Brain microvascular endothelial cell (primary cell): ENCODE measurements around the gene TSPAN11.

Experiments used
- DNase-seq: peaks from one replicate; pipeline ENCODE4 v3.0.0-alpha.2; 2020
- H3K27ac ChIP-seq: fragments of 250-450 bp; sonication (Bioruptor Pico); 2 replicates; pipeline ENCODE4 v1.5.1; 2020; ENCODE audit warnings: mild to moderate bottlenecking, moderate library complexity
- H3K27me3 ChIP-seq: fragments of 250-450 bp; sonication (Bioruptor Pico); replicated peaks from 2 replicates; pipeline ENCODE4 v1.5.1; 2020; ENCODE audit warnings: mild to moderate bottlenecking
- H3K36me3 ChIP-seq: fragments of 250-450 bp; sonication (Bioruptor Pico); replicated peaks from 2 replicates; pipeline ENCODE4 v1.5.1; 2020; ENCODE audit warnings: mild to moderate bottlenecking
- H3K4me3 ChIP-seq: 2 replicates; pipeline ENCODE4 v1.5.1; 2011; ENCODE audit warnings: low read depth, mild to moderate bottlenecking, control low read depth, low read length, moderate library complexity
- CTCF ChIP-seq: IDR thresholded peaks from 2 replicates; pipeline ENCODE4 v1.5.1; 2011; ENCODE audit warnings: low read depth, mild to moderate bottlenecking, moderate library complexity, low read length, control low read depth, inconsistent platforms; ENCODE audit errors: missing control alignments
- in situ Hi-C: cut with HindIII; loops from 2 replicates; pipeline ENCODE4 v1.10.0; 2017; ENCODE audit warnings: low sequenced_read_pairs, low pct_ligation_motif_present

TSPAN11 gene

GRCh38 chr12:31005256-31005943 lies 78.9 kb downstream of the TSPAN11 start:
- H3K27ac ChIP-seq: no peak overlapping the region
- H3K36me3 ChIP-seq: no peaks in the 10 kb centered on the region
- no peak for DNase-seq
- no peaks in the 10 kb centered on the region for H3K27me3 ChIP-seq
- no peak overlapping the region for H3K4me3 ChIP-seq
- in situ Hi-C loops: no loop called here
- TF ChIP-seq CTCF: no peak

DNA sequence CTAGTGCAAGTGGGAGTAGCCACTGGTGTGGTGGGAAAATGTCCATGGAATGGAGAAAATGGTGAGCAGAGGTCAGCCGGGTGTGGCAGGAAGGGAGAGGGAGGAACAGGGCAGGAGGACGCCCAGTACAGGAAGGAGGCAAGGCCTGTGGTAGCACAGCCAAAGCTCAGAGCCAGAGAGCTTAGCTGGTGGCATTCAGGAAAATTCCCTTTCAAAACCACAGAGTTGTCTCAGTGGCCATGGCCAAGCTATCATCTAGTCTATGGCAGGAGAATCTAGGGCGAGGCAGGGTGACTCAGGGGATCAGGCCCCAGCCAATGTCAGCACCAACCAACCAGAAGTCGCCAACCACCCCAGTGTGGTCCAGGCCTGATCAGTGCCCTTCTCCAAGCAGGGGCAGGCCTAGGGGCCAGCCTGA lies 79.4 kb downstream of the TSPAN11 start:
- Histone ChIP-seq H3K27ac (no peak overlapping the region), H3K27me3 (no peaks in the 10 kb centered on the region), H3K36me3 (no peaks in the 10 kb centered on the region), H3K4me3 (no peak overlapping the region)
- in situ Hi-C loops: no loop called here
- DNase-seq: peak; percentile 8
- no peak for TF ChIP-seq CTCF

DNA sequence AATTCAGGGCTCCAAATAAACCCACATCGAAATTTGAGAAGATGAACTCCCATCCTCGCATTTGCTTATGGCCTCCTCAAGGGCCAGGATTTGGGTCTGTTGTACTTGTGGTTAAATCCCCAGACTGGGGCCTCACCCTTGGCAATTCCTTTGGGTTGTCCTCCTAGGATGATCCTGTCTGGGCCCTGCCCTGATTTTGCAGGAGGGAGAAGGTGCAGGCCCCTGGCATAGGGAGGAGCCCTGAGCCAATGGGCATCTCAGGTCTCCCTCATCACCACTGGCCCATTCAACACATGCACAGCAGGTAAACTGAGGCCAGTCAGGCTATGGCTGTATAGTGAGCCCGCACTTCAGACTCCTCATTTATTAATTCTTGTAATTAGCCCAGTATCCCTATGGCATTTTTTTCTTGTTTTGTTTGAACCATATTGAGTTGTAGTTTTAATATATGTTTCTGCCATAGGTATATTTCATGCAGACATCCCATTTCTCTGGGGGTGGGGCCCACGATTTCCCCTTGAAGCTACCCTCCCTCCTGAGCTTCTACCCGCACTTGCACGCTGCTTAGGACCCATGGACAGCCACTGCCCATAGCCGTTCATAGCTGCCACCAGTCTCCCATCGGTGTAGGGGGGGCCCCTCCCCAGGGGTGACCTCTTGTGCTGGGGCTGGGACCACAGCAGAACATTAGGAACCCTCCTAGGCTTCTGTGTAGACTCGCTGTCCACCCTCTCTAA lies 80.0 kb downstream of the TSPAN11 start:
- Histone ChIP-seq H3K27me3 (no peaks in the 10 kb centered on the region), H3K36me3 (no peaks in the 10 kb centered on the region), H3K27ac (no peak overlapping the region), H3K4me3 (no peak overlapping the region)
- in situ Hi-C loops: no loop called here
- no peak for DNase-seq
- no peak for TF ChIP-seq CTCF

GRCh38 chr12:31007153-31007495 lies 80.6 kb downstream of the TSPAN11 start:
- Histone ChIP-seq H3K4me3 (no peak overlapping the region), H3K27me3 (no peaks in the 10 kb centered on the region), H3K36me3 (no peaks in the 10 kb centered on the region), H3K27ac (no peak overlapping the region)
- in situ Hi-C loops: no loop called here
- TF ChIP-seq CTCF: no peak
- DNase-seq: no peak

GRCh38 chr12:31007636-31008175 lies 81.2 kb downstream of the TSPAN11 start:
- no peak for DNase-seq
- Histone ChIP-seq H3K27me3 (no peaks in the 10 kb centered on the region), H3K4me3 (no peak overlapping the region), H3K36me3 (no peaks in the 10 kb centered on the region), H3K27ac (no peak overlapping the region)
- in situ Hi-C loops: no loop called here
- no peak for TF ChIP-seq CTCF
